Putamen (tissue), 1 donor: ENCODE data around the gene MYO1D.
"Not testable (repeated sequence)": the region's sequence is repeated elsewhere in the genome, so short reads cannot be mapped to it uniquely, and the experiment has no call there.

Experiments used
- DNase-seq: peaks from one replicate; pipeline ENCODE4 v3.0.0-alpha.2; 2016; ENCODE audit warnings: low spot score

Gene MYO1D

DNA sequence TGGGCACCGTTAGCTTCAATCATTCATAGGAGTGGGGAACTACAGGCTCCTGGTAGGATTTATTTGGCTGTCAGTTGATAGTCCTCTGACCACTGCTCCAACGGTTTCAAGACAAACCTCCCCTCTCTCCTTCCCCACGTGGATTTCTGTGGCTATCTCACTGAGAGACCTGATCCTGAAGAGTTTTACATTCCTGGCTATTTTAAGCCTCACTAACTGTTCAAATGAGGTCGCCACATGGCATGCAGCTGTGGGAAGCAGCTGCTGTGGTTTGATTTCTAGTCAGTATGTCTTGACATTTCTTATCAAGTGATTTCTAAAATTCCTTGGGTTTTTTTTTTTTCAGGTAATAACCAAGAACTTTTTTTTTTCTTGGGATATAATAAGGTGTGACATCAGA is 351.8 kb downstream of the MYO1D start:
- no peak for DNase-seq

DNA sequence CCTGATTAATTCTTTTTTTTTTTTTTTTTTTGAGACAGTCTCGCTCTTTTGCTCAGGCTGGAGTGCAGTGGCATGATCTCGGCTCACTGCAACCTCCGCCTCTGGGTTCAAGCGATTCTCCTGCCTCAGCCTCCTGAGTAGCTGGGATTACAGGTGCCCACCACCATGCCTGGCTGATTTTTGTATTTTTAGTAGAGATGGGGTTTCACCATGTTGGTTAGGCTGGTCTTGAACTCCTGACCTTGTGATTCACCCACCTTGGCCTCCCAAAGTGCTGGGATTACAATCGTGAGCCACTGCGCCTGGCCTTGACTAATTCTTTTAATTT is 352.4 kb downstream of the MYO1D start:
- not testable (repeated sequence) for DNase-seq

DNA sequence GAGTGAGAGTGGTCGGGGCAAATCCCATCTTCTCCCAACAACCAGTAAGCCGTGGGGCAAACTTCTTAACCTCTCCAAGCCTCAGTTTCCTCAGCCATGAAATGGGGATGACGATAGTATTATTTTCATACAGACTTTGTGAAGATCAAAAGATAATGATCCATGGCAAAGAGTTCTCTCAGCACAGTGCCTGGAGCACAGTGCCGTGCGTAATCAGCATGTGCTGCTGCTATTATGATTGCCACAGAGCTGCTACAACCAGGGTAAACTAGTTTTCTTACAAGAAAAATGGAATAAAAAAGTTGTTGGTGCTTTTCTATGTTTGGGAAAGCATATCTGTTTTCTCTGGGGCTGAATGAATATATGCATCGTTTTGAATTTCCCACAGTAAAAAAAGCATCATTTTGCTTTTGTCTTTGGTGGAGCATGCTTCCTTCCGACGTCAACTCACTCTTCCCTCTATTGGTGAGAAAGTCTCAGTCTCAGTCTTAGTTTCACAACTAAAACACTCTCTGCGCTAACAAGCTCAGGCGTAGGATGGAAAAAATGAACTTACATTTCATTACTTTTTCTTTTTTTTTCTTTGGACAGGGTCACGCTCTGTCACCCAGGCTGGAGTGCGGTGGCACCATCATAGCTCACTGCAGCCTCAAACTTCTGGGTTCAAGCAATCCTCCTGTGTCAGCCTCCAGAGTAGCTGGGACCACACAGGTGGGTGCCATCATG is 352.9 kb downstream of the MYO1D start:
- DNase-seq, result no peak

- DNase-seq, result no peak
These were observed 353.8 kb downstream of the MYO1D start for GRCh38 chr17:32523017-32523680.

DNA sequence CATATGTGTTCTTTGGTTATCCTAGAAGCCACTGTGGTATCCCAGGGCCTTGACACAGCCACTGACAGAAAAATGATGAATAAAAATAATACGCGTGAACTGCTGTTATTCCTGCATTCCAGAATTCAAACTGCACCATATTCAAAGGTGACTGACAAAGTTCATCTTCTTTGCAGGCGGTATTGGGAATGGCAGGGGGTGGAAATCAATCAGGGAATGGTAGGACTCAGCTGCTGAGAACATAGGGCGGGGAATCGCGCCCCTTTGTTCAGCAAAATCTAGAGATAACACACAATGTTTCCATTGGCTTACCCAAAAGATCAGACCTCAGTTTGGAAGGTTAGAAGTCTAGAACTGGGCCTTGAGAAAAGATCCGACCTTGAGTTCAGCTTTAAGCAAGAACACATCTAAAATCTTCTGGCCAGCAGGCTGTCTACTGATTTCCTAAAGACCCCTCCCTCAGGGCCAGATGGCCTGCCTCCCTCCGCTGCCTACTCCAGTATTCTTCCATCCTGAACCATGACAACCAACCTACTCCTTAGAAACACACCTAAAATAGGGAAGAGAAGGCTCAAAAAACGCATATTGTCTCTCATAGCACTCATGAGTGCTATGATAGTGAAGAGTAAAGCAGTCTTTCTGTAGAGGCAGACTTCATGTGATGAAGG is 356.1 kb downstream of the MYO1D start:
- no peak for DNase-seq

DNA sequence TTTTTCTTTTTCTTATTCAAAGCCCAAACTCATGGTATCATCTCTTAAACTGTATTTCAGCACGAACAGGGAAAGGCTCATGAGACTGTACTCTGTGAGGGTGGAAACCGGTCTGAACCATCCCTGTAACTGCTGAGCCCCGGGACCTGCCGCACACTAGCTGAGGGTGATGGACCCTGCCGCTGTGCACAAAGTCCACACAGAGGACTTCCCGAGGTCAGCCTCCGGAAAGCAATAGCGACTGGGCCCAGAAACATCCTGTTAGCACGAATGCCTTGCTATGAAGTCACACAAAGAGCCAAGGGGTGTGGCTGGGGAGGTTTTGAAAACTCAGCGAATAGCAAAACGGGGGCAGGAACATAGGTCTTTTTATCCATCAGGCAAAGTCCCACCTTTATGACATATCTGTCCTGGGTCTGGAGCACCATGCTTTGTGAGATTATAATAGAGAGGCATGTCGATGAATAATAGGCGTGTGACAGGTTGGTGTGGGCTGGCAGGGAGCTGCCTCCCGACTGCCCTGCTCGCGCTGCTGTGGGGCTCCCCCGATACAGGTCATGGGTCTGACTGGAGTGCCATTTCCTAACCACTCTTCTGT is 356.7 kb downstream of the MYO1D start:
- DNase-seq, result peak; percentile 41

GRCh38 chr17:32519228-32520103 is 357.5 kb downstream of the MYO1D start:
- DNase-seq, result no peak

GRCh38 chr17:32518646-32519227 is 358.2 kb downstream of the MYO1D start:
- DNase-seq, result no peak

- no peak for DNase-seq
These were observed 358.9 kb downstream of the MYO1D start for GRCh38 chr17:32517982-32518381.

GRCh38 chr17:32516940-32517701 is 359.8 kb downstream of the MYO1D start:
- DNase-seq, result no peak

GRCh38 chr17:32516450-32516849 is 360.5 kb downstream of the MYO1D start:
- no peak for DNase-seq

GRCh38 chr17:32515677-32516383 is 361.1 kb downstream of the MYO1D start:
- no peak for DNase-seq

DNA sequence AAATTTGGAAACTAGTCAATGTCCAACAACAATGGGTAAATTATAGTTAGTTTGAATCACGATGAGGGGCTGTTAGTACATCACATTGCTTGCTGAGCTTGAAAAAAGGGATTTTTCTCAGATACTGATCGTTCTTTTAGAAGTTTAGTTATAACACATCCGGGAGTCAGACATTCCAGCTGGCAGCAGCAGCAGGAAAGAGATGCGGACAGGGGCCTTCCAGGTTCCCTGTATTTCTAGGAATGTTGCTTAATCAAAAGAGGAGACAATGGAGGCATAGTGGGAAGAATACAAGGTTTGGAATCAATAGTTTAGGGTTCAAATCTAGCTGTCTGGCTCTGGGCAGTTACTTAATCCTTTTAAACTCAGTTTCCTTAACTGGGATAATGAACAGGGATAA is 362.3 kb downstream of the MYO1D start:
- DNase-seq, result no peak

GRCh38 chr17:32513579-32513978 is 363.3 kb downstream of the MYO1D start:
- DNase-seq, result no peak

DNA sequence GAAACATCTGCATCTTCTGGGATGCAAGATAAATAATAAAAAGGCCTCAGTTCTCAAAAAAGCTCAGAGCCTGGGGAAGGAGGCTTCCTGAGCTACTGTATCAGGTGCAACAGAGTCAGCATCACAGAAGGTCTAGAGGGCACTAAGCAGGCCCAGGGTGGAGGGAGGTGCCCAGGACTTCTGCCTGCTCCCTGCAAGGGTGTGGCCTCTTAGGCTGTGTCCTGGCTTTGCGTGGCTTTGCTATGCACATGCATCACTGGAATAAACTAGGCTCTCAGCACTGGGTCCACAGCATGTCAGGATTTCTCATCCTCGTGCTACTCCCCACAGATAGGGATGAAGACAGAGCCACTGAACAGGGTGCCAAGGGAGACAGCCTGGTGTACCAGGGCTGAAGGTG is 364.6 kb downstream of the MYO1D start:
- DNase-seq, result no peak

- no peak for DNase-seq
These were observed 366.5 kb downstream of the MYO1D start for GRCh38 chr17:32510466-32510865.

DNA sequence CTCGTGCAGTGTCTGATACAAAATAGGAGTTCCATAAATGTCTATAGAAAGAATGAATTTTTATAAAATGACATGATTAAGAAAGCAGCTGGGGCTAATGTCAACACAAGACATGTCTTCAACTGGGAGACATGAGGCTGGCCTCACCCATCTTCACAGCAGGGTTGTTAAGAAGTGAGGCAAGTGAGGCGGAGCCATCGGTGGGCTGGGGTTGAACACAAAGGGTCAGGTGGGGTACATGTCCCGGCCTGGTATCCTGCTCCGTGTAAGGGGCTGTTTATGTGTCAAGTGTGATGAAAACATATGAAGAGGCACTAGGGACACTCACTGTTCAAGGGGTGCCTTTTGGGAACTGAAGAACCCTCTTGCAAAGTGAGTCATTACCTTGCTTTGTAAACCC is 368.0 kb downstream of the MYO1D start:
- DNase-seq, result no peak

GRCh38 chr17:32504166-32504990 is 372.5 kb downstream of the MYO1D start:
- DNase-seq, result no peak
